OCI-M2 (cell line): ENCODE measurements around the gene CCDC92B.
"Not testable (repeated sequence)": the region's sequence is repeated elsewhere in the genome, so short reads cannot be mapped to it uniquely, and the experiment has no call there.

ENCODE experiments used
- DNase-seq: peaks from one replicate; lab custom pipeline; 2025; ENCODE audit not compliant: unreplicated experiment; lab: John Stamatoyannopoulos, UW

Gene CCDC92B

GRCh38 chr17:2749058-2749783 lies at the start of gene CCDC92B:
Gene CCDC92B (minus strand): TSS chr17:2749652. CDS start chr17:2735145, 14,507 bp downstream.
- no peak for DNase-seq

- DNase-seq: no peak
Observed at GRCh38 chr17:2798678-2799077, 49.2 kb upstream of the CCDC92B start.

GRCh38 chr17:2798188-2798587 lies 48.7 kb upstream of the CCDC92B start:
- DNase-seq: no peak

GRCh38 chr17:2797637-2798036 lies 48.2 kb upstream of the CCDC92B start:
- DNase-seq: no peak

GRCh38 chr17:2797226-2797625 lies 47.8 kb upstream of the CCDC92B start:
- no peak for DNase-seq

- no peak for DNase-seq
Observed at GRCh38 chr17:2796164-2797125, 47.0 kb upstream of the CCDC92B start, which contains the start of gene RAP1GAP2. Gene RAP1GAP2 (plus strand): TSS chr17:2796438. CDS start chr17:2796528, 90 bp downstream.

- no peak for DNase-seq
Observed at GRCh38 chr17:2795441-2796163, 46.1 kb upstream of the CCDC92B start.

GRCh38 chr17:2794111-2794803 lies 44.8 kb upstream of the CCDC92B start:
- no peak for DNase-seq

- no peak for DNase-seq
Observed at GRCh38 chr17:2792366-2793169, 43.1 kb upstream of the CCDC92B start.

GRCh38 chr17:2789700-2790099 lies 40.2 kb upstream of the CCDC92B start:
- DNase-seq: no peak

GRCh38 chr17:2786176-2786881 lies 36.9 kb upstream of the CCDC92B start:
- peak; percentile 76 for DNase-seq

GRCh38 chr17:2785376-2785775 lies 35.9 kb upstream of the CCDC92B start:
- DNase-seq: not testable (repeated sequence)

GRCh38 chr17:2784864-2785263 lies 35.4 kb upstream of the CCDC92B start:
- no peak for DNase-seq

- DNase-seq: no peak
Observed at GRCh38 chr17:2783310-2784030, 34.0 kb upstream of the CCDC92B start.

- no peak for DNase-seq
Observed at GRCh38 chr17:2782055-2782454, 32.6 kb upstream of the CCDC92B start.

GRCh38 chr17:2781598-2781997 lies 32.1 kb upstream of the CCDC92B start:
- not testable (repeated sequence) for DNase-seq

- no peak for DNase-seq
Observed at GRCh38 chr17:2780931-2781454, 31.5 kb upstream of the CCDC92B start.

GRCh38 chr17:2780256-2780655 lies 30.8 kb upstream of the CCDC92B start:
- DNase-seq: no peak
